GM18505 (cell line): ENCODE results near the gene PSEN2.
"Not testable (repeated sequence)": the region's sequence is repeated elsewhere in the genome, so short reads cannot be mapped to it uniquely, and the experiment has no call there.

ENCODE experiments used
- ATAC-seq: cut with Tn5 transposase; IDR thresholded peaks from one replicate; pipeline ENCODE4 v1.9.1; 2021; ENCODE audit not compliant: unreplicated experiment
- POLR2A ChIP-seq: IDR thresholded peaks from 4 replicates; pipeline ENCODE4 v1.6.1; 2011; ENCODE audit warnings: borderline replicate concordance; ENCODE audit not compliant: insufficient read depth, insufficient read length; ENCODE audit errors: extremely low read depth

Gene PSEN2

DNA sequence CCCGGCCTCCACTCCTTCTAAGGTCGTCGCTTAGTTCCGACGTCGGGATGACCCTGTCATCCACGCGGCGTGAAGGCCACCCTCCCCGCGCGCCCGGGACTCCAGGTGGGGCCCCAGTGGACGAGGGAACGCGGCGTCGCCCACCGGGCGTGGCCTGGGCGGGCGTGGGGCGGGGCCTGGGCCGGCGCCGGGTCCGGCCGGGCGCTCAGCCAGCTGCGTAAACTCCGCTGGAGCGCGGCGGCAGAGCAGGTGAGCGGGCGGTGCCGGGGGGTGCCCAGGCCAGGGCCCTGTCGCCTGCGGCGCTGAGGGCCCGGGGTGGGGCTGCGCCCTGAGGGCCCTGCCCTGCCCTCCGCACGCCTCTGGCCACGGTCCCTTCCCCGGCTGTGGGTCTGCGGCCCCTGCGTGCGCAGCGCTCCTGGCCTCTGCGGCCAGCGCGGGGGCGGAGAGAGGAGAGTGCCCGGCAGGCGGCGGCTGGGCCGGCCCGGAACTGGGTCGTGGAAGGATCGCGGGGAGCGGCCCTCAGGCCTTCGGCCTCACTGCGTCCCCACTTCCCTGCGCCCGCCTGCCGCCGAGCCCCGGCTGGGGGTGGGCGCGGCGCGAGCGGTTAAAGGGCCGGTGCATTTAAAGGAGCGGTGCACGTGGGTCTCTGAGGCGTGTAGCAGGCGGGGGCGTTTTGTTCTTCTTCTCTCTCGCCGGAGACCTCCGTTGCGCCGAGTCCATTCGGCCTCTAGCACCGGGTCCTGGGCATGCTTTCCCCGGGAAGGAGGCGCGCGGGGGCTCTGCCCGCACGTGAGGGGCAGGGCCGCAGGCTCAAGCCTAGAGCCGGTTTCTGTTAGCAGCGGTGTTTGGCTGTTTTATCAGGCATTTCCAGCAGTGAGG, at the start of gene PSEN2:
TSS of gene PSEN2 (plus strand) at position 216 of the 879 bp plus-strand sequence. CDS start 11,292 bp downstream, outside the sequence.
- peak; percentile 49 for TF ChIP-seq POLR2A
- ATAC-seq = peak; percentile 95

DNA sequence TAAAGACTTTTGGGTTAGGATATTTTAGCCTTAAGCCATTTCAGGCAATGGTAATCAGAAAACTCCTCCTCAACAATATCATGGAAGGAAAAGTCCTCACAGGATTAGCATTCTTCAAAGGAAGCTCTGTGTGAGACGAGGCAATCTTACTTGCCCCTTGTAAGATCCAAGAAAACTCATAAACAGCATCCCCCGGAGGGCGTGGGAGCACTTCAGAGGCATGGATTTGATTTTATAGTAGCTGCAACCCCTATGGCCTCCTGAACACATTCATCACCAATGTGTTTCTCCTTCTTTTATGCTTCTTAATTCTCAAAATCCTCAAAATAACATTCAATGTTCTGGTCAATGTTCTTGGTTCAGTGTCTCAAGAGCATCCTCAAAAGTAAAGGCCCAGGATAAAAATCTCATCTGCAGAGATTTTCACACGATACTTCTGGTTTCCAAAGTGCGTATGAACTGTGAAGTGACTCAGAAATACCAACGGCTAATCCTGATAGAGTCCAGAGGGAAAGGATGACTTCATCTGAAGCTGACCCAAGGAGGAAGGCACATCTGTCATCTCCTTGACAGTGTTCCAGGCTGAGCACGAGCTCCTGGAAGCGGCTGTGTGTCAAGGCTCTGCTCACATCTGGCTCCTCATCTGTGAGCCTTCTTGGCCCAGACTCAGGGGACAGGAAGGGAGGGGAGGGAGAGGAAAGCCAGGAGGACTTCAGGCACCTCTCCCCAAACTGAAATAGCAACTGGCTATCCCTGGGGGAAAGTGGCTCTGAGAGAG, 49.3 kb upstream of the PSEN2 start:
- TF ChIP-seq POLR2A = no peak
- ATAC-seq = no peak

DNA sequence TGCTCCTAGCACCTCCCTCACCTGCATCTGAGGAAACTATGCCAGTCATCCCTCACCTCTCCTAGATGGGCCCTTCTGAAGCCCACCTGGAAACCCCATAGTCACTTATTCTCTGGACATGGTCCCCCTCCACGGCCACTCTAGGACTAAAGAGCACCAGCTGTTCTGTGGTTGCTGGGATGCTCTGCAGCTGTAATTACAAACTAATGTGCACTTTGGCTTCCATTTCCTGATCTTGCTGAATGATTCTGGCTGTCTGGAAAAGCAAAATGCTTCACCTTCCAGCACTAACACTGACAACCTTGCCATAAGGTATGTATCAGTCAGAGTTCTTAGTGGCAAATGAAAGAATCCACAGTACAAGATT, 48.7 kb upstream of the PSEN2 start:
- no peak for TF ChIP-seq POLR2A

DNA sequence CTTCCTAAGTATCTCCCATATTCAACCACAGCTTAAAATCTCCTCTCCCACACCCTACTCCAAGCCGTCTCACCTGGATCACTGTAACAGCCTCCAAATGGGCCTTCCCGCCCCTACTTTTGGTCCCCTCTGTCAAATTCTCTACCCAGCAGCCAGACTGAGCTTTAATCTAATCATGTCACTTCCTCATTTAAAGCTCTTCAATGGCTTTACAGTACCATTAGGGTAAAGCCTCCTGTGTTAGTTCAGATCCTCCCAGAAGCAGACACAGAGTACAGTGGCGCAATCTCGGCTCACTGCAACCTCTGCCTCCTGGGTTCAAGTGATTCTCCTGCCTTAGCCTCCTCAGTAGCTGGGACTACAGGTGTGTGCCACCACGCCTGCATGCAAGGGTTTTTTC, 46.8 kb upstream of the PSEN2 start:
- no peak for ATAC-seq
- no peak for TF ChIP-seq POLR2A

More for the DNA sequence above, 48.7 kb upstream of the PSEN2 start:
- ATAC-seq = no peak

DNA sequence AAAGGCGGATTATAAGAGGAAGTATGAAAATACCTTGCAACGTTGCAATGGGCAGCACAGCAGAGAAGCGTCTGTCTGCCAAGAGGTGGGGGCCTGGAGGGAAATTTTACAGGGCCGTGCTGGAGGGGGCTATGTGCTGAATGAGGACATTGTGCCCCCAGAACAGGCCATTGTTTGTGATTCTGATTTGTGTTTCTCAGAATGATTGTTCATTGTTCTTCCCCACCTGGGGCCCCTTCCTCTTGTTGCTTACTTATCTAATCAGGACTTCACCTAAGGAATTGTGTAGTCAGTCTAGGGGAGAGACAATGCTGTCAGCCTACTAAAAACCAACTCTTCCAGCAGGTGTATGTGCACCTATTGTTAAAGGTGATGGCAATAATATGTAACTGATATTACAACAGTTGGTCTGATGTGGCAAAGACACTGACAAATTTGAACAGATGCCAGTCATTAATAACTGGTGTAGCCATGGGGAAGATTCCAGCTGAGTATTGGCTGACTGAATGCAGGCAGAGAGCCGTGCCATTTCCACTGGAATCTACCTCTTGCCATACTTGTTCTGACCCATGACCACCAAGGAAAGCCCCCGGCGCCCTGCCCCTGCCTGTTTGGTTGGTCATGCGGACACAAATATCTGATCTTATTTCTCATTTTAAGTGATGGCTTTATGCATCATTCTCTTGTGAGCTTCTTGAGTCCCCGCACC, 45.2 kb upstream of the PSEN2 start:
- no peak for ATAC-seq
- no peak for TF ChIP-seq POLR2A

DNA sequence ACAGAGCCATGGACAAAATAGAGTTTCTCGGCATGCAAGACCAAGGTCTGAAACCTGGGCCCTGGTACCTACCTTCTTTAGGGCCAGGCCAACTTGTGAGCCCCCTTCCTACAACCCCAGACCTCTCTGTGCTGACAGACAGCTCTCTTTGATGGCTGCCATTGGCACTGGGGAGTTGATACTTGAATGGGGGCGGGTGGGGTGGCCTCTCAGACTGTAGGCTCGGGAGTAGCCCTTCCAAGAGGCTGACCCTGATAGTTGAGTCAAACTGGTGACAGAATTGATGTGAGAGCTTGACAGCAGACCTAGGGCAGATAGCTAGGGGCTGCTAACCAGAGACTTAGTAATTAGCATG, 44.7 kb upstream of the PSEN2 start:
- no peak for ATAC-seq
- TF ChIP-seq POLR2A = no peak

DNA sequence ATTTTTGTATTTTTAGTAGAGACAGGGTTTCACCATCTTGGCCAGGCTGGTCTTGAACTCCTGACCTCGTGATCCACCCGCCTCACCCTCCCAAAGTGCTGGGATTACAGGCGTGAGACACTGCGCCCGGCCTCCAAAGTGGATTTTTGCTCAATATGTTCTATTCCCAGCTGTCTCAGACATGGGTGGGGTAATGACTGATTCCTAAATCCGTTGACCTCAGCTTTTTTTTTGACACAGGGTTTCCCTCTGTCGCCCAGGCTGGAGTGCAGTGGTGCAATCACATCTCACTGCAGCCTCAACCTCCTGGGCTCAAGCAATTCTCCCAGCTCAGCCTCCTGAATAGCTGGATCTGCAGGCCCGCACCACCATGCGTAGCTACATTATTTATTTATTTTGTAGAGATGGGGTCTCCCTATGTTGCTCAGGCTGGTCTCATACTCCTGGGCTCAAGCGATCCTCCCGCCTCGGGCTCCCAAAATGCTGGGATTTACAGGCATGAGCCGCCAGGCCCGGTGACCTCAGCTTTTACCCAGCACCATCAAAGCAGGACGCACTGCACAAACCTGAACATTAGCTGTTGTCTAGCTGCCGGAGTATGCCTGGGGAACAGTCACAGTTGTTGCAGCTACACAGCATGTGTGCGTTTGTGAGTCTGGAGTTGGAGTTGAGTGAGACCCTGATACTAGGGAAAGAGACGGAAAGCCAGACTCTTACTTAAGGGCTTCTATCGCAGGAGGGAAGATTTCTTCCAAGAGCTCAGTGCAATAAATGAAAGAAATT, 43.7 kb upstream of the PSEN2 start:
- no peak for TF ChIP-seq POLR2A
- ATAC-seq = no peak

DNA sequence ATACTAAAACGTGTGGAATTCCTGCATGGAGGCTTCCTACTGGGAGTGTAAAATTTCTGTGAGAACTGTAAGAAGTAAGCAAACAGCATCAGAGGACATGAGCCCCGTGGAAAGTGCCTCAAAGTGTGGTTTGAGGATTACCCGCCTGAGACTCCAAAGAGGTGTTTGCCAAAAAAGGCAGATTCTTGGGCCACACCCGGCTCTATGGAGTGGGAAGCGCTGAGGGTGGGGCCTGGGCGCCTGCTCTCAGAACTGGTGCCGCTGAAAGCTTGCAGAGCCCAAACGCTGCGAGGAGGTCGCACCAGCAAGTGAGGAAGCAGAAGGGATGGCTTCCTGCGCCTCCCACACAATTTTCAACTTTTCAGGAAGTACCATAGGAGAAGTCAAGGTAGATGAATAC, 43.0 kb upstream of the PSEN2 start:
- ATAC-seq = no peak

DNA sequence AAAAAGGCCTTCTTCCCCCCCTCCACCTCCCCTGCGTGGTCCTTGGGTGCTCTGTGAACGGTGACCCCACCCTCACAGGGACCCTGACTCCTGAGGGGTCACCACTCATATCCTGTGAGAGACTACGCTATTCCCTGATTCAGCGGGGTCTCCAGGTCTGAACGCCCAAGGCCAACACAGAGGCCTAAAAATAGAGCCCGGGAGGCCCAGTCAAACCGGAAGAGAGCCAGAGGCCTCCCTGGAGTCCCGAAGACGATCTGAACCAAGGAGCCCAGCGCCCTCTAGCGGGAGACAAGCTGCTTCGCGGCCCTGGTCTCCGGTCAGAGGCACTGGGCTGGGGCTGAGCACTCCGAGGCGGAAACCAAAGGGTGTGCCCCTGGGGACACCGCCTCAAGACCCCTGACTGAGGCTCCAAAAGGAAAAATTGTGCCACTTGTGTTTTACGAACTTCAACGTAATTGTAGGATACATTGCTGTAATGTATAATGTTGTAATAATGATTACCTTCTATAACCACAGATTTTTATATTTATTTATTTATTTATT, 42.4 kb upstream of the PSEN2 start:
- ATAC-seq = peak; percentile 92
- TF ChIP-seq POLR2A = no peak

More for the DNA sequence above, 43.0 kb upstream of the PSEN2 start:
- no peak for TF ChIP-seq POLR2A

DNA sequence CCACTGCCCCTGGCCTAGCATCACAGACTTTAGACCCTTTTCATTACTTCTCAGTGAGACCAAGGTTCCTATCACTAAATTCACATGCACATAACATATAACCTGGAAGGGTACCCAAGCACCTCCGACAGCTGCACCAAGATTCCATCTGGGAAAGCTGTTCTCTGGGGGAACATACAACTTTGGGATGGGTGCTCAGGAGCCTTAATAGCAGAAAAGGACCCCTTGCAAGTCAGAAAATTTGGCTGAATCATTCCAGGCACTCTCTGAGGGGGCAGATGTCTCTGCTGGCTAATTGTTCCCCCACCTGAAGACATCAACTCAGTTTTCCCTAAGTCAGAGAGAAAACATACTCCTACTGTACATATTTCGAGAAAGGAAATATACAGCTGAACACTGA, 41.3 kb upstream of the PSEN2 start:
- no peak for ATAC-seq
- no peak for TF ChIP-seq POLR2A

DNA sequence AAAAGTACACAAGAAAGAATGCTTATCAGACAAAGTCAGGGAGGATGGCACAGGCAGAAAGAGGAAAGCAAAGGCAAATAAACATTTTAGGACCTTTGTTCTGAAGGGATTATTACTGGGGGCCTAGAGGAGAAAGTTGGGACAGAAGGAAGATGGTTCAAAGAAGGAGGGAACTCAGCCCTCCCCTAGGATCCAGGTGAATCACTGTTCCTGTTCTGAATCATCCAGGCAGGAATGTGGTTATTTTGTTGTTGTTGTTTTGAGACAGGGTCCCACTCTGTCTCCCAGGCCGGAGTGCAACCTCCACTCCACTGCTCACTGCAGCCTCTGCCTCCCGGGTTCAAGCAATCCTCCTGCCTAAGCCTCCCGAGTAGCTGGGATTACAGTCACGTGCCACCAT, 38.5 kb upstream of the PSEN2 start:
- no peak for ATAC-seq

DNA sequence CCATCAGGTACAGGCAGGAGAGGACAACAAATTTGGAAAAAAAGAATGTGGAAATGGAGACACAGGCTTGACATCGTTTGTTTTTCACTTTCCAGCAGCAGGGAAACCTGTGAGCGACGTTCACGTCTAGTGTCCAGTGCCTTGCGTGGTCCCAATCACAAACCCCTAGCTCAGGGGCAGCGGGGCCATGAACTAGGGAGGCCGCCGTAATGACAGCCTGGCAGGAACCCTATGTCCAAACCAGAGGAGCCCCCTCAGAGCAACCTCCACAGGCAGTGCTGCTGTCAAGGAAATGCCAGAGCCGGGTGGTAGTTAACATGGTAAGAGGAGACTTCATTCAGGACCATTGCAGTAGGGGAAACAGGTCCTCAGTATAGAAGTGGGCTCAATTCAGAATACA, 37.8 kb upstream of the PSEN2 start:
- ATAC-seq = no peak
- TF ChIP-seq POLR2A = no peak

More for the DNA sequence above, 38.5 kb upstream of the PSEN2 start:
- TF ChIP-seq POLR2A = no peak

DNA sequence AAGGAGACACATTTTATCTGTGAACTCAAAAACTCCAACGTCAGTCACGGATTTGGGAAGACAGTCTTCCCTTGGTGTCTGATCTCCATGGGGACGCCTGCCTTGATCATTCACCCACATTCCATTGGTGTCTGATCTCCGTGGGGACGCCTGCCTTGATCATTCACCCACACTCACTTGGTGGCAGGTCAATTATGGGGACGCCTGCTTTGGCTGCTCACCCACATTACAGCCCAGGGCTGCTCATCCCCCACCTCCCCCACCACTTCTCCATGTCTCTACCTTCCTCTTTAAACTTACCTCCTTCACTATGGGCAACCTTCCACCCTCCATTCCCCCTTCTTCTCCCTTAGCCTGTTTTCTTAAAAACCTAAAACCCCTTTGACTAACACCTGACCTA, 36.2 kb upstream of the PSEN2 start:
- not testable (repeated sequence) for ATAC-seq

DNA sequence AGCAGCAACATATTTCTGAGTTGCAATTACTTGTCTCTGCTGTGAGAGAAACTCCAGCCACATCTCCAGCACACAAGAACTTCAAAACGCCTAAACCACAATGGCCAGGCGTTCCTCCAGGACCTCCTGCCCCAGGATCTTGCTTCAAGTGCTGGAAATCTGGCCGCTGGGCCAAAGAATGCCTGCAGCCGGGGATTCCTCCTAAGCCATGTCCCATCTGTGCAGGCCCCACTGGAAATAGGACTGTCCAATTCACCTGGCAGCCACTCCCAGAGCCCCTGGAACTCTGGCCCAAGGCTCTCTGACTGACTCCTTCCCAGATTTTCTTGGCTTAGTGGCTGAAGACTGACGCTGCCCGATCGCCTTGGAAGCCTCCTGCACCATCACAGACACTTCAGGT, 35.0 kb upstream of the PSEN2 start:
- not testable (repeated sequence) for ATAC-seq

DNA sequence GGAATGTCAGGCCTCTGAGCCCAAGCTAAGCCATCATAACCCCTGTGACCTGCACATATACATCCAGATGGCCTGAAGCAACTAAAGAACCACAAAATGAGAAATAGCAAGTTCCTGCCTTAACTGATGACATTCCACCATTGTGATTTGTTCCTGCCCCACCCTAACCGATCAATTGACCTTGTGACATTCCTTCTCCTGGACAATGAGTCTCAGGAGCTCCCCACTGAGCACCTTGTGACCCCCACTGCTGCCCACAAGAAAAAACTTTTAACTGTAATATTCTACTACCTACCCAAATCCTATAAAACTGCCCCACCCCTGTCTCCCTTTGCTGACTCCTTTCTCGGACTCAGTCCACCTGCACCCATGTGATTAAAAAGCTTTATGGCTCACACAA, 32.5 kb upstream of the PSEN2 start:
- ATAC-seq = not testable (repeated sequence)
